HG03060 (cell line): Measurements from ENCODE around the gene SCD5.

Experiments
- ATAC-seq: cut with Tn5 transposase; IDR thresholded peaks from one replicate; pipeline ENCODE4 v1.9.1; 2021; ENCODE audit warnings: low read depth, moderate number of reproducible peaks; ENCODE audit not compliant: unreplicated experiment

The SCD5 gene

GRCh38 chr4:82797405-82798111 is 1.0 kb downstream of the SCD5 start:
- ATAC-seq, result no peak

DNA sequence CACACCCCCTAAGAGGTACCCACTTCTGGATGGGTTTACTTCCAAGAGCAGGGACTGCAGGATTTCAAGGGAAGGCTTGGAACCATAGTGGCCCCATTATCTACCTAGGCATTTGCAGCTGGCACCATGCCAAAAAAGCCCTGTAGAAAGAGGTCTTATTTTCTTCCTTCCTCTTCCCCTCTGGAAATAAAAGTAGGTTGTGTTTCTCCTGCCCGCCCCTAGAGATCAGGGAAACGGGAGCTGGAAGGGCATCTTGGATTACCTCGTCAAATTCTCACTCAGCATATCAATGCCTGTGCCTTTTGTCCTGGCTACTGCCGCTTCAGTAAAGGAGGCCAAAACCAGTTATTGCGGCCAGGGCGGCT is 1.6 kb downstream of the SCD5 start:
- ATAC-seq, result no peak

DNA sequence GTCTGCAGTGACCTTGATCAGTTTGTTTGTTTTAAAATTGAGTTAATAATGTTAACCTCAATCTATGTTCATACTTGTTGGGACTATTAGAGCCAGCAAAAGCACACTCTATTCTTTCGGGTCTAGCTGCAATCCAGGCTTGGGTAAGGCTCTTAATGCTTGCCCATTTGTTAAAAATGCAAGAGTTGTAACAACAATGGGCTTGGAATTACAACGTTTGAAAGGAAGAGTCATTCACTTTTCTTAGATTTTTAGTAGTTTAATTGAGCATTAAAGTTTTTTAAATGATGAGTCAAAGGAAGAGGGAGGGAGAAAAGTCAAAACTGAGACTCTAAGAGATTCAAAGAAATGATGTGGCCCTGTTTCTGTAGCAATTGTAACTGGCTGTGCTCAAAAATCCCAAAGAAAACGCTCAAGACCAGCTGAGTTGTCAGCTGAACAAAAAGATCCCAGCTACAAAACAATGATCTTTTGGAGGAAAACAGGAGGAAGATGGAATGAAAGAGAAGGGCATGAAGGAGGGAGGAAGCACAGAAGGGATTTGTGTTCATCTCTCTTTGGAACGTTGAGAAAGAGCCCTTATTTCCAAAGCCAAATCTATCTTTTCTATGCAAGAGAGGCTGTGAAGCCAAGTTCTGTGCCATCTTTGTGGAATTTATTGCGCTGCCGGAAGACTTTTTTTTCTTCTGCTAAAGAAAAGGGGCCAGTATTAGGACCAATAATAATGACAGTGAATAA is 5.5 kb downstream of the SCD5 start:
- no peak for ATAC-seq

DNA sequence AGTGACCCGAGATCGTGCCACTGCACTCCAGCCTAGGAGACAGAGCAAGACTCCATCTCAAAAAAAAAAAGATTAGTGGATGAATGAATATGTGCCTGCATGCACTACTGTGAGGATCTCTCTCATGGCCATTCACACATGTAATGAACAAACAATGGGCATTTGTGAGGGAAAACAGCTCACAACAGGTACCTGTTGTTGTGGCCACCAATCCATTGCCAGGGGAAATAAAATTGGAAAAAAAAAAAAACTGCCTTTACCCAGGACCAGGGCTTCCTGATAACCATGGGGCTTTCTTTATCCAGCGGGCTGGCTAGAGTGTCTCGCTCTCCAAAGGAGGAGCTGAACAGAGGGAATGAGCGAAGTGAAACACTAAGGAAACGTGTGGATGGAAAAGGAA is 7.4 kb downstream of the SCD5 start:
- ATAC-seq, result no peak

DNA sequence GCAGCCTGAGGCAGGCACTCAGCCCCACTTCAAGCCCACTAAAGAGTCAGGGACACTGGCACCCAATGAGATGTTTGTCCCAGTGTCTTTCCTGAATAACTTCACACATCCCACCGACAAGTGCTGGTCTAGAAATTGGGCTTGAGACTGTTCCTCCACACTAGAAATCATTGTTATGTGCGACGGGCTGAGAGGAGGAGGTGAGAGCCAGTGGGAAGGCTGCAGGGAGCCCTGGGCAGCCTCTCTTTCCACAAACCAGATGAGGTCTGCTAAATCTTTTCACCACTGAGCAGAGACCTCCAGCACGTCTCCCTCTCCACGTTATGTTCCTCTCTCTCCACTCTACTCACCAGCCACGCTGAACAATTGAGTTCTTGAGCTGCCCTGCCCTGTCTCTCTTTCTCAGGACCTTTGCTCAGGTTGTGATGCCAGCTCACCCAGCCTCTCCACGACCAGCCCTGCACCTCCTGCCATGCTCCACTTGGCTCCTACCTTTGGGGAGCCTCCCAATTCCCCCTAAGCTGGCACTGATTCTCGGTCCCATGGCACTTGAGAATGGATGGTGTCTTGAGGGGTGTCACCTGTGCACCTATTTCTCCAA is 8.4 kb downstream of the SCD5 start:
- ATAC-seq, result no peak

DNA sequence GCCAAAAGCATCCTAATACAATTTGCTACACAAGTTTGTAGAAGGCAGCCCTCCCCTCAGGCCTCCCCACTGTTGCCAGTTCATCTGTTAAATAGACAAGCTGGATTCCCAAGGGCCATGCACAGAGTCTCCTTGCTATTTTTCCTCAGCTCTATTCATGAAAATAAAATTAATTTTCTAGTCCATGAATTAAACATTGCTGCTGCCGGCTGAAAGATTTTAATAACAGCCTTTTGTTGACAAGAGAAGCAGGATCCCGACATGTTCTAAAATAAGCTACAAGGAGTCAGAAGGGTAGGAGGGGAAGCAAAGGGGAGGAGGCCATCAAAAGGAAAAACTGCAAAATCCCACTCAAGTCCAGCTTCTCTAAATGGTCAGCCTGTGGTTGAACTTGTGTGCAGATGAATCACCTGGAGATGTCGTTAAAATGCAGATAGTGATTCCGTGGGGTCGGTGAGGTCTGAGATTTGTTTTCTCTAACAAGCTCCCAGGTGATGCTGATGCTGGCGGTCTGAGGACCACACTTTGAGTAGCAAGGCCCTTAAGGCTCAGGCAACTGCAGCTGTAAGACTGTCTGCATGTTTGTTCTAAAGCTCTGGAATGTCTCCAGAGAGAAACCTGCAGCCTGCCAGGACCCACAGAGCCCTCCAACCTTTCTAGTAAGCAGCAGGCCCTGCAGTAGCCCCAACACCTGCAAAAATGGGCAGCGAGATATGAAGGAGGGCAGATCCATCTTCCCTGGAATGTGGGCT is 9.4 kb downstream of the SCD5 start:
- ATAC-seq, result no peak

DNA sequence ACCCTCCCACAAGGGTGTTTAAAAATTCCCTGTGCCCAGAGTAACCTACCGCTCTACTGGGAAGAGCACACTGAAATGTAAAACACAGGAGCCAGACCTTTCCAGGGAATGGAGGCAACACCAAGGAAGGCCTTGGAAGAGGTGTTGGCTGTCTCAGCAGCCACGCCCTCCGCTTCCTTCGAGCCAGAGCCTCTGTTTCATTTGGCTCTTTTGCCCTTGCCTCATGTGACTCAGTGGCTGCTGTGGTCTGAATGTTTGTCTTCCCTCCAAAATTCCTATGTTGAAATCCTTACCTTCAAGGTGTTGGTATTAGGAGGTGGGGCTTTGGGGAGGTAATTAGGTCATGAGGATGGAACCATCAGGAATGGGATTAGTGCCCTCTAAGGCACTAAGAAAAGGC is 11.3 kb downstream of the SCD5 start:
- no peak for ATAC-seq

DNA sequence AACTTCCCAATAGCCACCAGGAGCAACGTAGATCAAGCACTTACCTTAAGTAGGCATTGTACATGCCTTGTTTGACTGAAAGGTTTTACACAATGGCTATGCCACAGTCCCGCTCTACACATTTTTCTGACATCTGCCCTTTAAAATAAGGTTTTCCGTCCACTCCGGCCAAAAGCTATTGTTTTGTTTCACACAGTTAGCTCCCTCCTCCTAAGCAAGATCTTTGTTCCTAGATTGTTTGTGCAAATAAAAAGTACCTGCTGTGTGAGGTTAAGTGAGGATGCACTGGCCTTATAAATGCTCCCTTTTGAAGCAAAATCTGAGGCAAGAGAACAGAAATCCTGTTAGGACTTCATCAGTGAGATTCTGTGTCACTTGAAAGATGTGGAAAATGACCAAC is 11.8 kb downstream of the SCD5 start:
- no peak for ATAC-seq

DNA sequence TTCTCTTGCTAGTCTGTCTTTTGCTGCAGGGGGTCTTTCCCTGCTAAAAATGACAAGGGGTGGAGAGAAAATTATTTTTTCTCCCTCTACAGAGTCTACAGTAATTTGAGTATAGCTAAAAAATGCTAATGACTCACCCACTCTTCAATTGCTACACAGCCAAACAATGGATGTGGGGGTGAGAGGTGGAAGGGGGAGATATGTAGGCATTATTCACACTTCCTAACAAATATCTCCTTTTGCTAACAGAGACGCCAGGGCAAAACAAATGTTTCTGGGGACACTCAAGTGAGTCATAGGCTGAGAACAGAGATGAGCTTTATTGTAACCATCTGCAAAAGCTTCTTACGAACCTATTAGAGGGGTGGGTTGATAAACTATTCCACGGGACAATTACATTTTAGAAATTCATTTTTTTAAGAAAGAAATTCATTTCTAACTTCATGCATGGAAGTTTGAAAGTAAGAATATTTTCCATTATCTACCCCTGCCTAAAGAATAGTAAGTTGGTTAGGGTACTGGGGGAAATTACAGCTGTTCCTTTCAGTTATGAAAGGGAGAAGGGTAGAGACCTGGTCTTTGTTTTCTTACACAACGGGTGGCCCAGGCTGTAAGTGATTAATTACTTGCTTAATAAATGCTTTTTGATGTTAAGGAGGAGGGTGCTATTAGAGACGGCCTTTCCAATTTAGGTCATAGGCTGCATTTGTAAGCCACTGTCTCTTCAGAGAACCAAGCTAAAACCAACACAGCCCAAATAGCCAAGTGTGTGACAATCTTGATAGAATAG is 12.8 kb downstream of the SCD5 start:
- ATAC-seq, result no peak

DNA sequence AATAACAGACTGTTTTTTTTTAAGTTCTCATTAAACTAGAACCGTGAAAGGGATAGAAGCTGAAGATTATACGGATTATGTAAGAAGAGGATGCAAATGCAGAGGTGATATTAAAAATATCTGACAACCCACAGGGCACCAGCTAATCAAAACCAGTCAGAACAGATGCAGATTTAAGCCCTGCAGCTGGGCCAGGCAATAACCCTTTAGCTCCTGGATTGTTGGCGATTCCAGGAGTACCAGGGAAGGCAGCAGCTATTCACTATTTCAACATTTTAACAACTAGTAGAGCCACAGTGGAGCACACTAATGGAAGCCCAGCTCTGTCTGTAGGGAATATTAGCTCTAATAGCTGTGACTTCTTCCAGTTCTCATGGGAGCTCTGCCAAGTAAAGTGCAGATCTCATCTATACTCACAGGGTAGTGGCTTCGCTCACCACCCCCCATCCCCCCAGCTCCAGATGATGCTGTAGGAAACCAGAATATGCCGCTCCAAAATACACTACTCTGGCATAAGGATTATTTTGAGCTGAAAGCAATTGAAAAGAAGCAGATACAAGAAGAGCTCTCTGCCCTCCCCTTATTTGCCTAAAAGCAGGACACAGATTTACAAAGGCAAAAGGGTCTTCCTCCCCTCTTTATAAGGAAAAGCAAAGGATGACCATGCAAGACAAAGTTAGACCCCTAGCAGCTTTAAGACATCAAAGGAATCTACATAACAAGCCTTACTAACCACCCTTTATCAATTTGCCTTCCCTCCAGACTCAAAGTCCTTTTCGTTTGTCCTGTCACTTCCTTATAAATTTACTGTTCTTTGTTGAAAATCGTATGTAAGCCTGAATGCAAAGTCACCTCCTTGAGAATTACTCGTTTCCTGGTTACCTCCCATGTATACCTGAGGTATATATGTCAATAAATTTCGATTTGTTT is 13.7 kb downstream of the SCD5 start:
- no peak for ATAC-seq

- ATAC-seq, result no peak
Measured at GRCh38 chr4:82782626-82783345, 15.8 kb downstream of the SCD5 start.

GRCh38 chr4:82780752-82781231 is 17.8 kb downstream of the SCD5 start:
- ATAC-seq, result peak; percentile 66

DNA sequence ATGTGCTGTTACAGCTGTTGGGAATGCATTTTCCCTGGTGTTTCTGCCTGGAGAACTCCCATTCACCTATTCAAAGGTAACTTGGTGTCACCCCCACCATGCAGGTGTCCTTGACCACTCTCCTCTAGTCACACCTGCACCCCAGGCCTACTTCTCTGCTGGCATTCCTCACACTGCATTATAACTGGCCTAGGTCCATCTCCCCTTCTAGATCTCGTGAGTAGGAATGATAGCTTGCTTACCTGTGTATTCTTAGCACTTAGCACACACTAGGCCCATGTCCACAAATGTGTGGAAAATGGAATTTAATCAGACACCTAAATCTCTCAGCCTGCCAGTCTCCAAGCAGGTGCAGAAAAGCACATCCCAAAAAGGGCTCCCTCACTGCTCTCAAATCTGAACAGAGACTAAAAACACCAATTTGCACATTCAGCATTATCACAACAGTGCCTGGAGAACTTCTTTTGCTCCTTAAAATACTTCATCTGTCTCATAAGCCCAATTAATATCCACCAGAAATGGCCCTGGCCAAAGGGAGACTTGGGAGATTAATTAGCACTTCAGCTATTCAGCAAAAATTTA is 18.3 kb downstream of the SCD5 start:
- no peak for ATAC-seq

DNA sequence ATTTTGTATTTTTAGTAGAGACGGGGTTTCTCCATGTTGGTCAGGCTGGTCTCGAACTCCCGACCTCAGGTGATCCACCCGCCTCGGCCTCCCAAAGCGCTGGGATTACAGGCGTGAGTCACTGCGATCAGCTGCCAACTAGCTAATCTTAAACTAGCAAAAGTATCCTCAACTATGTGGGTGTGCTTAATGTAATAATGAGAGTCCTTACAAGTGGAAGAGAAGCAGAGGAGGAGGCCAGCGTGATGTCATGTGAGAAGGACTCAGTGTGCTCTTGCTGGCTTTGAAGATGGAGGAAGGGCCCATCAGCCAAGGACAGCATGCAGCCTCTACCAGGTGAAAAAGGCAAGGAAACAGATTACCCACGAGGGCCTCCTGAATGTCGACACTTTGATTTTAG is 19.6 kb downstream of the SCD5 start:
- ATAC-seq, result no peak

DNA sequence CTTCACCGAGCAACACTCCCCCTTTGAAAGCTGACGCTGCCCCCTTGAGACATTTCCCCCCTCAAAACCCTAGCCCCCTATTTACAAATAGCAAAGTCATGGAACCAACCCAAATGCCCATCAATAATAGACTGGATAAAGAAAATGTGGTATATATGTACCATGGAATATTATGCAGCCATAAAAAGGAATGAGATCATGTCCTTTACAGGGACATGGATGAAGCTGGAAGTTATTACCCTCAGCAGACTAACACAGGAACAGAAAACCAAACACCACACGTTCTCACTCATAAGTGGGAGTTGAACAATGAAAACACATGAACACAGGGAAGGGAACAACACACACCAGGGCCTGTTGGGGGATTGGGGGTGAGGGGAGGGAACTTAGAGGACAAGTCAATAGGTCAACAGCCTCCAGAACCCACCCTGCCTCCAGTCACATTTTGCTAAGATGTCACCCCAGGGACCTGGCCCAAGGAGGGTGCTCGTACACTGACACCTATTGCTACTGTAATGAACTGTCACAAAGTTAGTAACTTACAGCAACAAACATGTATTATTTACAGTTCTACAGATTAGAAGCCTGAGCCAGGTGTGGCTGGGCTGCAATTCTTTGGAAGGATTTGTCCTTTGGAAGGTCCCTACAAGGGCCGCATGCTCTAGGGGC is 20.6 kb downstream of the SCD5 start:
- ATAC-seq, result no peak

DNA sequence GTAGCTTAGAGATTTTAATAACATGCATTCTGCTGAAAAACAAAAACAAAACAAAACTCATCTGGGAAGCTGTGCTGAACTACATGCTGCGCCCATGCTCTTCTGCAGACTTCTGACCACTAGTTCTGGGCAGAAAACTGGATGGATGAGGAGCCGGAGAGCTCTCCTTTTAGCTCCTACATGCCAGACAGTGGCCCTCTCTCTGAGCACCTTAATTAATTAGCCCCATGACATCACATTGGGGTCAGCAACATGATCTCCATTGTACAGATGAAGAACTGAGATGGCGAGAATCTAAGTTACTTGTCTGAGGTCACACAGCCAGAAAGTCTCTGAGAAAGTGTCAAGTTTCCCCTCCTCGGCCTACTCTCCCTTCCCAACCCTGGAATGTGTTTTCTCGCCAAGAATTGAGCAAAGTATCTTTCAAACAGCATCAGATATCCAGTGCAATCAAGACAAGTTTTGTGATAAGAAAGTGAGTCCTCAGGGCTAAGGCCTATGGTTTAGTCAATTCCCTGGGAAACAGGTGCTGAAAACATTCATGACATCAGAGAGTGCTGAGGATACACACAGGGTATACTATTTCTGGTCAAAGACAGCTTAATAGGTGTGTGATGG is 21.6 kb downstream of the SCD5 start:
- no peak for ATAC-seq

DNA sequence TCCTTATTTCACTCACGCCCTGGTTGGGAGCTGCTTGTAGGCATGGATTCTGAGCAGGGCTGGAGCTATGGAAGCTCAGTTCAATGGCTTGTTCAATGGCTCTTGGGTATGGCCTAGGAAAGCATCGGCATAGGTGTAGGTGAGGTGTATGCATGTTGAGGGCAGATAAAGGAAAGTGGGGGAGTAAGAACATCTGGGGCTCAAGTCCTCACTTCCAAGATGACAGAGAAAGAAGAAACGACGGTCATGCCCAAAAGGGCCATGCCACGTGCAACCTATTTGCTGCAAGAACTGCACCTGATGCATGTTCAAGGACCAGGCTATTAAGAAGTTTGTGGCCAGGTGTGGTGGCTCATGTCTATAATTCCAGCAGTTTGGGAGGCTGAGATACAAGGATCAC is 23.4 kb downstream of the SCD5 start:
- ATAC-seq, result no peak
